Mucosa of descending colon (tissue), 3 donors: ENCODE results near the gene CILP. TPM values are rescaled to one million over a fixed set of nuclear protein-coding genes. Genes with fewer than 3 reads are reported as not detected.

ENCODE experiments used
- ATAC-seq: fragments of 200-7000 bp; cut with Tn5 transposase; one replicate; pipeline ENCODE4 v1.9.1; 2020; ENCODE audit warnings: mild to moderate bottlenecking, moderate library complexity
- DNase-seq, 3 donors: peaks; one replicate each; pipeline ENCODE4 v3.0.0-alpha.2; 2020
- H3K36me3 ChIP-seq: fragments of 200-600 bp; one replicate; pipeline ENCODE4 v1.8.0; 2021; ENCODE audit warnings: low read depth, mild to moderate bottlenecking
- H3K4me1 ChIP-seq: fragments of 200-600 bp; one replicate; pipeline ENCODE4 v1.8.0; 2021; ENCODE audit warnings: low read depth, mild to moderate bottlenecking
- H3K4me3 ChIP-seq: fragments of 200-600 bp; one replicate; pipeline ENCODE4 v1.8.0; 2021; ENCODE audit warnings: mild to moderate bottlenecking
- H3K9me3 ChIP-seq: fragments of 200-600 bp; one replicate; pipeline ENCODE4 v1.8.0; 2021; ENCODE audit warnings: mild to moderate bottlenecking
- CTCF ChIP-seq: fragments of 200-600 bp; IDR thresholded peaks from one replicate; pipeline ENCODE4 v1.8.0; 2022; ENCODE audit warnings: antibody characterized with exemption, mild to moderate bottlenecking
- intact Hi-C, 2 donors: fragments of 100-400 bp; cut with DNase I in 1 of 2; cut with micrococcal nuclease in 1 of 2; formaldehyde crosslinking; loops; one replicate each; pipeline versions ENCODE4 v1.11.0 to v1.11.1; 2022; cut with DNase I, micrococcal nuclease
- total RNA-seq, 3 donors: library from RNA; stranded (reverse); fragmentation: NEBNext Ultra II Directional in 2 of 3; extraction: Animal tissue kit (Norgen Biotek cat#: 25700) in 2 of 3; gene quantifications; one replicate each; pipeline versions ENCODE4 v1.2.1 to v1.2.4, GENCODE V29; 2021 to 2023
- donor health status: DM: no; HTN: no; CAD: no; lungs with moderate emphysema.
- donor health status: DM: no; HTN: no; CAD: no.
- donor health status: DM: no; HTN: yes; CAD: no.

CILP gene
- total RNA-seq, 3 donors from 2014 or later, result 2.7 to 14.7 (median 10.3) TPM

DNA sequence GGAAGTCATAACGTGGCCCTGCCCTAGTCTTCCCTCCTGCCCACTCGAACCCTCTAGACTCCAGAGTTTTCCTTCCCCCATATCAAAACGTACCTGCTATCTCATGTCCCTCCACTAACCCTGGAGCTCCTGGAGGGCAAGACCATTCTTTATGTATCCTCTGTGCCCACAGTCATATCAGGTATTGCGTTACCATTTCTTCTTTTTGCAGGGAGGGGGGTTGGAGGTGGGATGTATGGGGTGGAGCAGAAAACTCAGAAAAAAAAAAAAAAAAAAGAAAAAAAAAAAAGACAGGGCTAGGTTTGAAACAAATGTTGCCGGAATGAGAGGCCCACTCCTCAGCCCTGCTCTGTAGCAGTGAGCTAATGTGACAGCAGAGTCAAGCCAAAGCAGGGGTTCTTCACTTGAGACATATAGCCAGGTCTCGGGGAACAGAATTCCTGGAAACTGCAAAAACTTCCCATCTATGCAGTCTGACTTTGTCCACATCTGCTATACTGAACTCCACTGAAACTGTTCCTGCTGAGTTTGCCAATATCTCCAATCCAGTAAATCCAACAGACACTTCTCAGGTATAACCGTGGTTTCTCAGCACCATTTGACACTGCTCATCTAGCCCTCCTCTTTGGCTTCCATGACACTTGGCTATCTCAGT, 44.3 kb upstream of the CILP start:
- ATAC-seq, result no peak
- intact Hi-C loops, result loop anchor here in 1 of 2 donors (10.0 kb wide), 1 partner anchor 61 kb away; no protein-coding TSS in a partner anchor

DNA sequence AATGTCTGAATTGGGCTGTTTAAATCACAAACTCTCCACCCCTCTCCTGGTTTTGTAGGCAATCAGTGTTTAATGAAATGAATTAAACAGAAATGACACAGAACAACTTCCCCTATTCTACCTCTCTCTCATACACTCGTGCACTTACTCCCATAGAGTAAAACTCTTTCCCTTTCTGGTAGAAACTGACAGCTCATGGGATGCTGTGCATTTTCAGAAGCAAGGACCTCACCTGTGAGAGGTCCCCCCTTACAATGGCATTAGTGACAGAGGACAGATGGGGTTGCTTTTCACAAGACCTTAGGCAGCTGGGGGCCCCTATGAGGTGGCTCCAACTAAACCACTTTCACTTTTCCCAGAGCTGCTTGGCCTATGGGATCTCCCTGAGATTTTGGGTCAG, 43.5 kb upstream of the CILP start:
- H3K4me1 ChIP-seq, result no peaks in the 10 kb centered on the region
- DNase-seq, result no peak
- no peak for ATAC-seq

More for the DNA sequence above, 44.3 kb upstream of the CILP start:
- DNase-seq, result no peak
- Histone ChIP-seq H3K4me3 (no peak overlapping the region), H3K9me3 (no peaks in the 10 kb centered on the region), H3K36me3 (no peaks in the 10 kb centered on the region), H3K4me1 (no peaks in the 10 kb centered on the region)
- TF ChIP-seq CTCF, result no peak

GRCh38 chr15:65254356-65254755, 43.1 kb upstream of the CILP start:
- DNase-seq, result no peak
- H3K4me3 ChIP-seq, result no peak overlapping the region
- intact Hi-C loops, result loop anchor here in 1 of 2 donors (10.0 kb wide), 1 partner anchor 60 kb away; no protein-coding TSS in a partner anchor

More for the DNA sequence above, 43.5 kb upstream of the CILP start:
- no peaks in the 10 kb centered on the region for H3K9me3 ChIP-seq
- no peak overlapping the region for H3K4me3 ChIP-seq
- H3K36me3 ChIP-seq, result no peaks in the 10 kb centered on the region
- intact Hi-C loops, result loop anchor here in 1 of 2 donors (10.0 kb wide), 1 partner anchor 60 kb away; no protein-coding TSS in a partner anchor
- TF ChIP-seq CTCF, result no peak

DNA sequence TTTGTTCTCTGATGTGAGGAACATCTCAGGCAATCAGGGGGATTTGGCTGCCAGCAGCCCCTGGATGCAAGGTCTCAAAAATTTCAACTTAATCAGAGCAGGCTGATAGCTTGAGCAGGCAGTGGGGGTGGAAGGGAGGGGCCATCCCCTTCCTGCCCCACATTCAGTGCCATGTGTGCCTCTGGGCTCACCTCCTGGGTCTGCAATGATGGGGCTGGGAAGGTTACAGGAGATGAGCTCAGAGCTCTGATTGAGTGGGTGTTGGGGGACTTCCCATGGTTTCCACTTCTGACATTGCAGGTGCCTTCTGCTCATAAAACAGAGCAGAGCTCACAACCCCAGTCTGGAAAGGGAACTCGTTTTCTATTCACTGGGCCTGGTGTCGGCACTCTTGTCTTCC, 38.4 kb upstream of the CILP start:
- intact Hi-C loops, result loop anchor here in 1 of 2 donors (10.0 kb wide), 1 partner anchor 55 kb away; no protein-coding TSS in a partner anchor
- H3K4me3 ChIP-seq, result no peak overlapping the region
- DNase-seq, result no peak
- no peak for TF ChIP-seq CTCF
- no peaks in the 10 kb centered on the region for H3K4me1 ChIP-seq
- H3K36me3 ChIP-seq, result no peaks in the 10 kb centered on the region
- ATAC-seq, result no peak
- no peaks in the 10 kb centered on the region for H3K9me3 ChIP-seq

More at GRCh38 chr15:65254356-65254755, 43.1 kb upstream of the CILP start:
- no peak for TF ChIP-seq CTCF
- H3K4me1 ChIP-seq, result no peaks in the 10 kb centered on the region
- no peaks in the 10 kb centered on the region for H3K36me3 ChIP-seq
- H3K9me3 ChIP-seq, result no peaks in the 10 kb centered on the region
- ATAC-seq, result peak; percentile 28

DNA sequence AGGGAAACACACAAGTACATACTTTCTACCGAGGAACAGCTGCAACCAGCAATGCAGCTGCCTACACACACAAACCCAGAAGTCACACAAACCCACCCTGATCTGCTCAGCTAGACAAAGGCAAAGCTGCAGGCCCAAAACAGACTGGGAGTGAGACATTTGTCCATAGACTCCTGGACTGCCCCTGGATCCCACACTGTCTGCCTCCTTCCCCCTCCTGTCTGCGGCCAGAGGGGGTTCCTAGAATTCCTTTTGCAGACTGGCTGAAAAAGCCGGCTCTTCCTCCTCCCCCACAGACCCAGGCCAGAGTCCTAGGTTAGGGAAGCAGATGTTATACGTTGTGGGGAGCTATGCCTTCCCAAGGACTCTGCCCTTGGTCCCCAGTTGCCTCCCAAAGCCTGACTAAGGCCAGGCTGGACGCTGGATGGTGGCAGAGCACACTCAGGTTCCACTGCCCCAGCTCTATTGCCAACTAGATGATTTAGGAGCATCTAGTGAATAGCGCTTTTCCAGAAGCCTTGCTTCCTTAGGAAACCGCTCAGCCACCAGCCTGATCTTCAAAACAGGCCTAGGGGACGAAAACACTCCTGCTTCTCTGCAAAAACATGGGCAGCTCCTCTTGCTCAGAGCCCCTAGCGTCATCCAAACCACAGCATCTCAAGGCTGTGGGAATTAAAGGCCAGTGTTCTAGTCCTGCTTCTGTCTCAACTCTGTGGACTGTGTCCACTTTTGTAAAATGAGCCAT, 37.4 kb upstream of the CILP start:
- intact Hi-C loops, result no loop called here
- Histone ChIP-seq H3K9me3 (no peaks in the 10 kb centered on the region), H3K4me3 (no peak overlapping the region), H3K4me1 (no peaks in the 10 kb centered on the region), H3K36me3 (no peaks in the 10 kb centered on the region)
- ATAC-seq, result no peak
- TF ChIP-seq CTCF, result no peak
- DNase-seq, result no peak
